Epidermal melanocyte (primary cell): ENCODE results near the gene RBKS.

Experiments used
- DNase-seq: peaks from one replicate; pipeline ENCODE4 v3.0.0; 2011; ENCODE audit warnings: low spot score; ENCODE audit not compliant: insufficient read length

The RBKS gene

DNA sequence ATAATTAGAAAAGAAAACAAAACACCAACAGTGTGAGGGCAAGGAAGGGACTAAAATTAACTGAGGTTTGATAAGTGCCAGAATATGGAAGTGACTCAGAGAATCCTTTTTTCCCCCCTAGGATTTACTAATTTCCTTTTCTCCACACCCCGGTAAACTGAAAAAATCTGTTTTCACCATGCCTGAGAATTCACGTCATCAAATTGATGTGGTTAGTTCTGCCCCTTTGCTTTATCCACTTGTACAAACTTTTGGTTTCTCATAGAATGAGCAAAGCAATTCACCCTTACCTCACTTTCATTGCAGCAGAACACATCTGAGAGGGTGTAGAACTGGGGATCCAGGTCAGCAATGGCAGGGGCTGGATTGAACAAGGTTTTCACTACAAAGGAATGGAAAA lies 57.8 kb downstream of the RBKS start:
- DNase-seq = no peak

DNA sequence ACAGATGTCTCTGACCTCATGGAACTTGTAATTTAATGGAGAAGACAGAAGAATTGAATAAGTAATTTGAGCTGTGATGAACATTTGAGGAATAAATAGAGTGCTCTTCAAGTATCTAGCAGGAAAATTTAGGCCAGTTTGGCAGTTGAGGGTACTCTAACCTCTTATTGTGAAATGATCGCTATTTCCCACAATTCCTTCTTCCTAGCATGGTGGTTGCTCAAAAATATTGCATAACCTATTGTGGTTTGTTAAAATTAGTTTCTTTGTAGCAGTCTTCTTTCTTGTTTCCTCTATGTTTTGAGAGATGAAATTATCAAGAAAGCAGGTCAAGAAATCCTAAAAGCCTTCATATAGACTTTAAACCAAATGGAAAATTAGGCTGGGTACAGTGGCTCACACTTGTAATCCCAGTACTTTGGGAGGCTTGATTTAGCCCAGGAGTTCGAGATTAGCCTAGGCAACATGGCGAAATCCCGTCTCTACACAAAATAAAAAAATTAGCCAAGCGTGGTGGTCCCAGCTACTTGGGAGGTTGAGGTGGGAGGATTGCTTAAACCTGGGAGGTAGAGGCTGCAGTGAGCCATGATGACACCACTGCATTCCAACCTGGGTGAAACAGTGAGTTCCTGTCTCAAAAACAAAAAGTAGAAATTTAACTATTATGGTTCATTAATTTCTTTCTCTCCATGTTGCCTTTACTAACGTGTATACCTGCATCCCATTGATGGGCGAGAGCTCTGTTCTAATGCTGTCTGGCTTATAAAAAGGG lies 58.7 kb downstream of the RBKS start:
- DNase-seq = no peak

DNA sequence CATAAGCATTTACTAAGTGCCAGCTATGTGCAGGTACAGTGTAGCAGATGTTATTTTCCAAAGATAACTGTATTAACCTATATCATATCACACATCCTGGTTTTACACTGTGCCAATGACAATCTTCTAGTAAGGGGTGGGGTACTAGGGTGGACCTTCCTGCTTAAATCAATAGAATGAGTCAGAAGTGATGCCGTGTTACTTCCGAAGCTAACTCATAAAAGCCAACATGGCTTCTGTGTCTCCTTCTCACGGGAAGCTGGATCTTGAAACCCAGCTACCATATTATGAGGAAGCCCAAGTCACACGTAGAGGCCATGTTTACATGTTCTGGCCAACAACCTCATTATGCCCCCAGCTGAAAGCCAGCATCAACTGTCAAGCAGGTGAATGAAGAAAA lies 59.5 kb downstream of the RBKS start:
- no peak for DNase-seq

DNA sequence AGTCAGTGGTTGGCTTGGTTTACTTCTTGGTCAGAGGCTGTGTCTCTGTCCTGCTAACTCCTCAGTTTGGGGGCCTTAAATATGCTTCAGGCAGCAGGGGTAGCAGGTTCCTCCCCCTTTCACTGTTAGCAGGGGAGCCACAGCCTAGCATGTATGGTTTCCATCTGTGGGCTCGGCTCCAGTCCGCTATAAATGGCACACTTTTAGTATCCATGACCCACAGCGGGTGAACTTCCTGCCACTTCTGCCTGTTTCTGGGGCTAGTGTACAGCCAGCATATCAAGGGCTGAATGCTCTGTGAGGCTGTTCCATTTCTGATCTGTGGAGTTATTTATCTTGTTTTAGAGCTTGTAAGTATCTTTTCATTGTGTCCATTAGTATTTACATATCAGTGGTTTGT lies 60.4 kb downstream of the RBKS start:
- DNase-seq = no peak

DNA sequence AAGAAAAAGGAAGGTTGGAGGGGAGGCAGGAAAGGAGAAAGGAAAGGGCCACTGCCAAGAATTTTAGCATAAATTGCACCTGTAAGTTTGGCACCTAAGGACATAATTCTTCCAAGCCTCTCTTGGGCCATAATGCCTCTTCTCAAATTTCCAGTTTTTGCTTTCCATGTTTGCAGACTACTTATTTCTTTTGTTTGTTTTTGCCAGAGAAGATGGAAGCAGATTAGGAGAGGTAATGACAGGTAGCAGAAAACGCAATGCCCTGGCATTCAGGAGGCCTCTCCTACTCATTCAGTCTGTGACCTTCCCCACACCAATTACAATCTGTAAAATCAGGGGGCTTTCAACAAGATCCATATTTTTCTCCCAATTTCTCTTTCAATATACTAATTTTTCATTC lies 61.9 kb downstream of the RBKS start:
- no peak for DNase-seq

DNA sequence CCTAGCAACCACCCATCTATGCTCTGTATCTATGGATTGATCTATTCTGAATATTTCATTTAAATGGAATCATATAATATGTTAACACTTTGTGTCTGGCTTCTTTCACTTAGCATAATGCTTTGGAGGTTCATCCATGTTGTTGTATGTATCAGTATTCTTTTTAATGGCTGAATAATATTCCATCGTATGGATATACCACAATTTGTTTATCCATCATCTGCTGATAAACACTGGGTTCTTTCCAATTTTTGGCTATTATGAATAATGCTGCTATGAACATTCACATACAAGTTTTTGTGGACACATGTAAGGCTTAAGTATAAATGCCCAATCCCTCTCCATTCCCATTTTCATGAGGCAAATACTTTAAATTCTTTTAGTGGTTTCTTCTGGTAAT lies 65.8 kb downstream of the RBKS start:
- no peak for DNase-seq

DNA sequence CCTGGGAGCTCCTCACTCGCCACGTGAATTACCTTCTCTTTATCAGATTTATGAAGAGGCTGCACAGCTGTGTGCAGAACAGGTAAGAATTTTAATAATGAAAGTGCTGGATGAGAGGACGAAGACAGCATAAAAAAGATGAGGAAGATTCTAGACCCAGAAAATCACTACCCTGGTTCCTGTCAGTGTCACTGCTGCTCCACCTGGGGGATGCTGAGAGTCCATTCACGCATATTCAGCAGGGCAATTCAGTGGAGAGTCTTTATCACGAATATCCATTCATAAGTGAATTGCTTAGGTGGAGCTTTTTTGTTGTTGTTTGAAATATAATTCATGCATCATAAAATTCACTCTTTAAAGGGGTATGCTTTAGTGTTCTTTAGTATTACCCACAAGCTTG lies 66.6 kb downstream of the RBKS start:
- no peak for DNase-seq

DNA sequence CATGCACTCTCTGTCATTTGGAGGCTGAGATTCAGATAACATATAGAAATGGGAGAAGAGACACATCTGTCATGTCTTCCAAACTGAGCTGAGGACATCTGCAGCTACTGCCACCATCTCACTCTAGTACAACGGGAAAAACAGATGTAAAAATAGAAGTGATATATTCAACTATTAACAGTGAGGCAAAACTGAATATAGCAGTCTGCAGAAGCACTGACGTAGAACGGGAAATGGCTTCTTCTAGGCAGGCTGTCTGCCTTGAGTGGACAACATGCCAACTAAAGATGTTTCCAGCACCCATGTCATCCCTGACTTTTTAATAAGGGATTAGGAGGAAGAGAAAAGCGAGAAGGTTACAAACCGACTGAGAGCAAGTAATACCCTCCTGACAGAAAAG lies 67.1 kb downstream of the RBKS start:
- DNase-seq = no peak

DNA sequence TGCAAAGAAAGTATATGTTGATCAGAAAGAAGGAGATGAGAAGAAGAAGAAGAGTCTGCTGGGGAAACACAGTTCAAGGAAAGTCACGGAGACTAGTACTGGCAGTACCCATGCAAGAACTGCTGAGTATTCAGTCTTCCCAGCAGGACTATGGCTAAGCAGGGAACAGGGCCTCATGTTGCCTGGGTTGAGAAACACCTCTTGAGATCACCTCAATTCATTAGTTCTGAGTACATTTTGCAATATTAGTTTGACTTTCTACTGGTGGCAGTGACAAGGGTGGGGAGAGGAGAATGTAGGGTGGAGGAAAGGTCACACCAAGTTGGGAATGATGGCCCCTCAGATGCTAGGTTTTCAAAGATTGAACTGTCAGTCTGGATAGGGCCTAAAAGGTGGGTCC lies 68.1 kb downstream of the RBKS start:
- DNase-seq = no peak

DNA sequence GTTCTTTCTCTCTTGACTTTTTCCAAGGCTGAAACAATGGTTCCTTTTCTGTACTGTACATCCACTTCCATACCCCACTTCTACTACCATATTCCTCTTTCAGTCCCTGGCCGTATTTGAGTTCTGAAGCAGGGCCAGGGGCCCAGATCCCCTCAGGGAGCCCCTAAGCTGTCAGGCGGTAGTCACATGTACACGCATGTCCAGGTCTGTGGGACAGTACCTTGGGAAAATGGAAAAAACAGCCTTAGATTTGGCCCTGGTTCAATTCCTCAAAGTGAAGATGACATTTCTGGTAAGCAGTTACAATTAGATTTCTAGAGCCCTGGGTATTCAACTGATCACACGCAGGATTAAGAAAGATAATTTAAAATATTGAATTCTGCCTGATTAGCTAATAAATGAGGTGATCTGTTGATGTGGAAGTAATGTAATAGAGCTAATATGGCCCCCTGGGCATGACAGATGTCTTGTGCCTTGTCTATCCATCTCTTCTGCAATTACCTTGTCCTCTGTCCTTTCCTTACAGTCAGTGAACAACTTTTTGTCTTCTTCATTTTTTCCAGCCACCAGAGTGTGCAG lies 74.2 kb downstream of the RBKS start:
- no peak for DNase-seq

DNA sequence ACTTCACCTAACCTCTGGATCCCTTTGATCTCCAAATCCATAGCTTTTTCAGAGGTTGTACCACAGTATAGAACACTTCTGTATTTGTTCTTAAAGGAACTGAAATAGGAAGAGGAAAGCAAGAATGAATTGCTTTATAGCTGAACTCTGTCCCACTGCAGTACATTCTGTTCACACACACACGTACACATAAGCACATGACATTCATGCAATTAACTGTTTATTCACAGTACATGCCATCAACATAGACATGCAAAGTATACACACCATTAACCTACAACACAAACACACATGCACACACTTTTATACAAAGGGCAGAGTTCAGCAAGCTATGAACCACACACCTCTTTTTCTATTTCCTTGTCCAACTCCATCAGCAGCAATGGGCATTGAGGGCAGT lies 75.4 kb downstream of the RBKS start:
- no peak for DNase-seq

DNA sequence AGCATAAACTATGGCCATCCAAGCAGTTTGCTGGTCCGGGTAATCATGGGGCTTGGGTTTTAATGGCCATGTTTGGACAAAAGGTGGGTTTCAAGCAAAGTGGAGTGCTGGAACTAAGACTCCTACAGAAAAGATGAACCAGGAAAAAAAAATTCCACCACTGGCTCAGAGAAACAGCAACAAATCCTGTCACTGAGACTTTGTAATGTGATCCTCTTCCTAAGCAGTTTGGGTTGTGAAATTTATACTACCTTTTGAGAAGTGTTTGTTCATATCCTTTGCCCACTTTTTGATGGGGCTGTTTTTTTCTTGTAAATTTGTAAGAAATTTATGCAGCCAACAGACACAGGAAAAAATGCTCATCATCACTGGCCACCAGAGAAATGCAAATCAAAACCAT lies 78.4 kb downstream of the RBKS start:
- DNase-seq = no peak

DNA sequence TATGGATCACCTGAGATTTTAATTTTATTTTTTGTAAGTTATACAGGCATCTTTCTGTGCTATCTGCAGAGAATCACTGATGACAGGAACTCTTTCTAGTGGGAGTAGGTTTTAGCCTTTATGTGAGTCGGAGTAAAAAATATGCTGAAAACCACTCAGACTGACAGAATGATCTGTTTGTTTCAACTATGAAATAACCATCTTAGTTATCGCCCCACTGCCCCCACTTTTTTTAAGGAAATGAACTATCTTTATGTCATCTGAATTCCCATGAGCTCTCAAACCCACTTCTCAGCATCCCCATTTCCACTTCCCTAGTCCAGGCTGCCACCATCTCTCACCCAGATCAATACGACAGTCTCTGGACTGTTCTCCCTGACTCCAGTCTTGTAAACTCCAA lies 79.7 kb downstream of the RBKS start:
- DNase-seq = no peak

DNA sequence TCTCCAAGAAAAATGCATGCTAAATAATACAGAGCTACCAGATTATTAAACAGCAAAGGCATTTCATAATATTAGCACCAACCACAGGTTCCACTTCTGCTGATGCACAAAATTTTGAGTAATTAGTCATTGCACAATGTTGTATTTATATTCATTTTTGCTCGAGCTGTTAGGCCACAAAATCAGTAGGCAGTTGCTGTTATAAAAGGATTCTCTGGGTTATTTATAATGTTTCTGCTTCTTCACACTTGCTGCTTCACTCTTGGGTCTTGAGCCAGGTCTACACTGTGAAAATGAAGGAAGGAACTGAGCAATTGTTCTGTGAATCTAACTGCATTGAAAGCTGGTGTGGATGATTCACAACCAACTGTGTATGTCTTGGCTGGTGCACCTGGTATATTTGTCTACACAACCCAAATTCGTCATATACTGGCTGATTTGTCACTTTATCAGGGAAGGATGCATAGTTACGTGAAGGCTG lies 80.4 kb downstream of the RBKS start:
- DNase-seq = no peak

DNA sequence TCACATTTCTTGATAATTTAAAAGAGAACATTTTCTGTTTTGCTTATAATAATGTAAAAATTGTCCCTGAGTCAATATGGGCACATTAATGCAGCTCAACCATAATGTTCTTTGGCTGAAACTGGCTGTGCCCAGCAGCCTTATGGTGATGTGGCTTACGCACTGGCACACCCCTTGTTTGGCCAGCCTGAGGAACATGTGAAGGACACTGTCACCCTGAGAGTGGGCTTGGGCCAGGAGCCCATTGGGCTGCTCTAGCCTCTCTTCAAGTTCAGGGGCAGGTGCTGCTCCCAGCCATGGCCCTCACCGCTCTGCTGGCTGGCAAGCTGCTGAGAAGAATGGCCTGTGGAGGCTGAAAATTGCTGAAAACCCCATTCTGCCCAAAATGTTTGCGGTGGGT lies 81.2 kb downstream of the RBKS start:
- no peak for DNase-seq

DNA sequence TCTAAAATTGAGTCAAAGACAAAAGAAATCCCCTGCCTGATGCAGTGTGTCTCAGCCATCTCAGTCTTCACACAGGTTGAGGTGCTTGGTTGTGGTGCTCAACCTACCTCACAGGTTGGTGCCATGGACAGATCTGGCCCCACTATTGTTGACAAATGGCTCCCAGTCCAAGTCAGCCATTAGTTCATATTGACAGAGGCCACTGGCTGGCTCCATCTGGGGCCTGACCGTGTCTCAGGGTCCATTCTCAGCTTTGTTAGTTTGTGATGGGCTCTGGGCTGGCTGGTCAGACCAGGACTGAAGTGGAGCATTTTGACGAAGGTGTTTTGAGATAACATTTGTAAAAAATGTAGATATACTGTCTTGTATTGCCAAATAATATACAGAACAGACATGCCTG lies 81.8 kb downstream of the RBKS start:
- no peak for DNase-seq

DNA sequence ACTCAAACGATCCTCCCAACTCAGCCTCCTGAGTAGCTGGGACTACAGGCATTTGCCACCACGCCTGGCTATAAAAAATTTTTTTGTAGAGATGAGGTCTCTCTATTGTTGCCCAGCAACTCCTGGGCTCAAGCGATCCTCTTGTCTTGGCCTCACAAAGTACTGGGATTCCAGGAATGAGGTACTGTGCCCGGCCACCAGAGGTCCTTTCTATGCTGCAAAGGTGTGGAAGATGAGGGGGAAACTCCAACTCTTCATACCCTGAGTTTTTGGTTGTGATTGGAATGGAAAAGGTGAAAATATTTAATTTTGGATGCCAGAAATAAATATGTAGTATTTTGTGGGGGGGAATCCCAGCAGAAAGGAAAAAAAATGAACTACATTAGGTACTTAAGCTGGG lies 82.7 kb downstream of the RBKS start:
- no peak for DNase-seq

DNA sequence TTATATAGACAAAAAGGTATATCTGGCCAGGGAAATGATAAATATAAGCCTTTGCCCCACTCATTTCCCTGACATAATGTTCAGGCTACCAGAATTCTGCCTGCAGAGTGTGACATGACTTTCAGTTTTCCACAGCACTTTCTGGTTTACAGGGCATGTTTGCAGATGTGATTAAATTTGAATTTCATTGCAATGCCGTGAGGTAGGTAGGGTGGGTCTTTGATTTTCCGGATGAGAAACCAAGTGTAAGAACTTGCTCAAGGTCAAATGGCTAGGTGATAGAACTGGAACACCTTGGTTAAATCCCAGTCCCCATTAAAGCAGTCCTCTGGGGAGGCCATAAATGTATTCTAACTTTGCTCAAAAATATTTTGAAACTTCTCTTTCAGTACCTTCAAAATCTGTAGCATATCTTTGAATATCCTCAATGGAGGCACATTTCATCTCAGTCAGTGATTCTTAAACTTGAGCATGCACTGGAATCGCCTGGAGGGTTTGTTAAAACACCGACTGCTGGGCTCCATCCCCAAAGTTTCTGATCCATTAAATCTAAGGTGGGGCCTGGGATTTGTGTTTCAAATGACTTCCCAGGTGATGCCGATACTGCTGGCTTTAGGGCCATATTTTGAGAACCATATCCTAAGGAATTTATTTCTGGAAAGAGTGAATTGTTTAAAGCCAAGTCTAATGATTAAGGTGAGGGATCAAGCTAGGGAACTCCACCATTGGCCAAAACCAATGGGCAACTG lies 83.7 kb downstream of the RBKS start:
- DNase-seq = no peak

DNA sequence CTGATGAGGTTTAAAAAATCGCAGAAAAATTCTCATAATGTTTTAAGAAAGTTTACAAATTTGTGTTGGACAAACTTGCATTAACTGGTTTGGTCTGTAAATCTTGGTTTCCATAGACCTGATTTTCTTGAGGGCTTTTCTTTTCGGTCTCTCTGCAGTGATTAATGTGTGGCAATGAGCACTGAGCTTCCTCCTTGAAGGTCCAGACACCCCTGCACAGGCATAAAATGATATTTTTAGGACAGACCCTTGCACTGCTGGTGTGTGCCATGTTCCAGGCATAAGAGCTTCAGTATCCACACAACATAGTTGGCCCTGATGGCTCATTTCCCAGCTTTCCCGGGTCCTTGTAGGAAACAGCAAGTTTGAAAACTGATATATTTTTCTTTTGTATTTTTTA lies 85.0 kb downstream of the RBKS start:
- no peak for DNase-seq

DNA sequence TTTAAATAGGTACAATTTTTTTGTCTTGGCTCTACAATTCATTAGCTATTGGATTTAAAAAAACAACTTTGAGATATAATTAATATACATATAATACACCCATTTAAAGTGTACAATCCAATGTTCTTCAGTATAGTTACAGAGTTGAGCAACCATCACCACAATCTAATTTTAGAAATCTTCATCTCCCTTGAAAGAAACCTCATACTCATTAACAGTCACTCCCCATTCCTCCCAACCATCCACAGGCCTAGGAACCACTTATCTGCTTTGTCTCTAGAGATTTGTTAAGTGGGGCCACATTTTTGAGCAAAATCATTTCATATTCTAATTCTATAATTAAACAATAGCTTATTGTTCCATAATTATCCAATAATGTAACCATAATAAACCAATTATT lies 86.0 kb downstream of the RBKS start:
- no peak for DNase-seq

DNA sequence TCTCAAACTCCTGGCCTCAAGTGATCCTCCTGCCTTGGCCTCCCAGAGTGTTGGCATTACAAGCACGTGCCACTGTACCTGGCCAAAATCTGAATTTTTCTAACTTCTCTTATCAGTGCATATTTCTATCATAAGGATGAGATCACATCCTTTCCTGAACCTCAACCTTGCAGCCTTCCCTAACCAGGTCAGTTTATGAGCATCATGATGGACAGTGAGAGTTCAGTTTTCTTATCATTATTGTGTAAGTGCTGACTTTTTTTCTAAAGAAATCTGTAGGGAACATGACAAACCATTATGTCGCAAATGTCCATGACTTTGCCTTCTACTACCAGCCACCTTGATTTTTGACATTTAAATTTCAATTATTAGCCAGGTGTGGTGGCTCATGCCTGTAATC lies 87.1 kb downstream of the RBKS start:
- DNase-seq = no peak

DNA sequence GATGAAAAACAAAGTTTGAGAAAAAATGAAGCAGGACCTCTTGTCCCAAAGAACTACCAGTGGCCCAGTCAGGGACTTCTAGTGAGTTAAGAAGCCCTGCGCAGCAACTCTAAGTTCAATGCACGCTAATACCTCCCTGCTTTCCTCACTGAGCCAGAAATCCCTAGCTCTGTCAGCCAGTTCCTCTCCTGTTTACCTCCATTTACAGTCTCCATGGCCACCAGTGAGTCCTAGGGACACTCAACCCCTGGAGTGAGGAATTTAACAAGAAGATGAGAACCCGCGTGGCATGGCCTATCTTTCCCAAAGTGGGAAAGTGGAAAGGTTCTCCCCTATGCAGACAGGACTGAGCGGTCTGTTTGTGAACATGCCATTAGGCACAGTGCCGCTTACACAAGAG lies 87.6 kb downstream of the RBKS start:
- no peak for DNase-seq

DNA sequence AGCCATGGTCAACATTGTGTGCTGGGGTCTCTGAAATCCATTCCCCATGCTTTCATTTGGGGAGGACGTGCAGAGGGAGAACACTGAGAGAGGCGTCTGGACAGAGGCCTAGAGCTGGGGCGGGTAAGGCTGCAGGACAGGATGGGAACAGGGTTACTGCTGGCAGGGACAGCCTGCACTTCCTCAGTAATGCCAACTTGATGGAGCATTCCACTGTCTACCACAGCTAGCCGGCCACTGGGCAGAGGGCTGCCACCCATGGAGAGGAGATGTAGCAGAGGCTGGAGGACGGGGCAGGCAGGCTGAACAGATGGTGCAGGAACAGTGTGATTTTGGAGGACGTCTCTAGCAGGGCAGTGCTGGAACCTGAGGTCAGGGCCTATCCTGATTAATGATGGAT lies 89.3 kb downstream of the RBKS start:
- no peak for DNase-seq
